ENCODE data around the gene ATG10.
"Not testable (repeated sequence)": the region's sequence is repeated elsewhere in the genome, so short reads cannot be mapped to it uniquely, and the experiment has no call there.

Gene ATG10

GRCh38 chr5:81971712-81972491, at the start of gene ATG10:
TSS of gene ATG10 (plus strand) at chr5:81972023. CDS start at chr5:81987571, 15,548 bp downstream.
- Mint-ChIP-seq H3K27me3 (no peaks in the 10 kb centered on the region), H3K27ac (peak within 1 kb of the TSS; percentile 99), H3K36me3 (peaks cover 2% of the 10 kb centered on the region), H3K9me3 (ENCODE audit: low read depth) (no peaks in the 10 kb centered on the region), H3K4me3 (peak within 1 kb of the TSS; percentile 96), H3K4me1 (ENCODE audit: low read depth) (peaks cover 29% of the 10 kb centered on the region)

DNA sequence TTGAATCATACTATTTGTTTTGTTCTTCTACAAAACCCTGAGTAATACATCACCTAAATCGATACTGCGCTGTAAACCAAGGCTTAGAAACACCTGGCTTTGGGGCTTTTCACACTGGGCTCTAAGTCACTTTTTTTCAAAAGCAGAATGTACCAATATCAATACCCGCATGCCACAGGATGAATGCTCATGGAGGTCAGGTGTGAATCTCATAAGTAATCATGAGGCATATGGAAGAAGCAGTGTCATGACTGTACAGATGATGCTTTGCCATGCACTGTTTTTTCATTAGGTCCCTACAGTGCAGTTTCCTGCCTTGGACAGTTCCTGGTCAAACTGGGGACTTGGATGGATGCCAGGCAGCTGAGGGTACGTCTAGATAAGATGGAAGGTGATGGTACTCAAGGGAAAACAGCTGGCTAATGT, 49.0 kb upstream of the ATG10 start:
- no peaks in the 10 kb centered on the region for H3K4me1 Mint-ChIP-seq (ENCODE audit: low read depth)
- no peaks in the 10 kb centered on the region for H3K9me3 Mint-ChIP-seq (ENCODE audit: low read depth)
- peaks cover 2% of the 10 kb centered on the region for H3K36me3 Mint-ChIP-seq
- no peak overlapping the region for H3K4me3 Mint-ChIP-seq
- H3K27ac Mint-ChIP-seq = no peak overlapping the region
- H3K27me3 Mint-ChIP-seq = no peaks in the 10 kb centered on the region

- no peak overlapping the region for H3K27ac Mint-ChIP-seq
- H3K27me3 Mint-ChIP-seq = no peaks in the 10 kb centered on the region
Observed at GRCh38 chr5:81924442-81924841, 47.4 kb upstream of the ATG10 start.

DNA sequence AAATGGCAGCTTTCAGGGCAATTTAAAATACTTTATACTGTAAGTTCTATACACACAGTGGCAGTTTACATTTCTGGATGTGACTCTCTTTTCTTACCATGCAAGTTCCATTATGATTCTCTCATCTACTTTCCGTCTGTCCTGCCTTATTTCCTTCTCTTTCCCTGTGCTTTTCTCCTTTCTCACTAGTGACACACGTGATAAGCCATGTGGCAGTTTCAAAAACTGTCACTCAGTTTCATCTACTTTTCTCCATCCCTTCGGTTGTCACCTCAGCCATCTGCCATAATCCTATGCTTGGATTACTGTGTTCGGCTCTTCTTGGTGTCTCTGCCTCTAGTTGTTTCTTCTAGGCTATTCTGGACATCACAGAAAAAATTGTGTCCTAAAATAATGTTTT, 46.8 kb upstream of the ATG10 start:
- H3K27ac Mint-ChIP-seq = no peak overlapping the region
- H3K4me1 Mint-ChIP-seq (ENCODE audit: low read depth) = no peaks in the 10 kb centered on the region
- peaks cover 2% of the 10 kb centered on the region for H3K36me3 Mint-ChIP-seq
- no peaks in the 10 kb centered on the region for H3K27me3 Mint-ChIP-seq
- no peaks in the 10 kb centered on the region for H3K9me3 Mint-ChIP-seq (ENCODE audit: low read depth)
- H3K4me3 Mint-ChIP-seq = no peak overlapping the region

More at GRCh38 chr5:81924442-81924841, 47.4 kb upstream of the ATG10 start:
- Mint-ChIP-seq H3K4me1 (ENCODE audit: low read depth) (no peaks in the 10 kb centered on the region), H3K36me3 (peaks cover 2% of the 10 kb centered on the region), H3K9me3 (ENCODE audit: low read depth) (no peaks in the 10 kb centered on the region), H3K4me3 (no peak overlapping the region)

- peaks cover 2% of the 10 kb centered on the region for H3K36me3 Mint-ChIP-seq
- no peaks in the 10 kb centered on the region for H3K9me3 Mint-ChIP-seq (ENCODE audit: low read depth)
- no peak overlapping the region for H3K4me3 Mint-ChIP-seq
- H3K27me3 Mint-ChIP-seq = no peaks in the 10 kb centered on the region
- no peaks in the 10 kb centered on the region for H3K4me1 Mint-ChIP-seq (ENCODE audit: low read depth)
- H3K27ac Mint-ChIP-seq = no peak overlapping the region
Observed at GRCh38 chr5:81925981-81926380, 45.8 kb upstream of the ATG10 start.

GRCh38 chr5:81936066-81936465, 35.8 kb upstream of the ATG10 start:
- Mint-ChIP-seq H3K36me3 (peaks cover 7% of the 10 kb centered on the region), H3K4me3 (no peak overlapping the region), H3K27ac (no peak overlapping the region), H3K4me1 (ENCODE audit: low read depth) (no peaks in the 10 kb centered on the region), H3K27me3 (no peaks in the 10 kb centered on the region), H3K9me3 (ENCODE audit: low read depth) (peaks cover 2% of the 10 kb centered on the region)

DNA sequence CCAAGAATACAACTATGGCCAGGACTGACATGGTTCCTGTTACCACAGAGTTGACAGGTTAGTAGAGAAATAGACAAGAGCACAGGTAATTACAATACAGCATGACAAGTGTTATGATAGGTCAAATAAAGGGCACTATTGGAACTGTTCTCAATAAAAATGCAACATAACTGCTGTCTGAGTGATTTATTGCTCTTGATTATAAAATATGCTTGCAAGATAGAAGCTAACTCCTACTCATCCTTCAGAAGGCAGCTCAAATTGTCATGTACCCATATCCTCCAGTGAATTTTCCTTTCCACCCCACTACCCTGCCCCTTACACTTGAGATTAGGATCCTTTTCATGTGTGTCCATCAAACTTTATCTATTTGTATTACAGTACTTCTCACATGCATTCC, 35.1 kb upstream of the ATG10 start:
- Mint-ChIP-seq H3K27me3 (no peaks in the 10 kb centered on the region), H3K4me3 (no peak overlapping the region), H3K36me3 (peaks cover 11% of the 10 kb centered on the region), H3K4me1 (ENCODE audit: low read depth) (no peaks in the 10 kb centered on the region), H3K27ac (no peak overlapping the region), H3K9me3 (ENCODE audit: low read depth) (peaks cover 8% of the 10 kb centered on the region)

DNA sequence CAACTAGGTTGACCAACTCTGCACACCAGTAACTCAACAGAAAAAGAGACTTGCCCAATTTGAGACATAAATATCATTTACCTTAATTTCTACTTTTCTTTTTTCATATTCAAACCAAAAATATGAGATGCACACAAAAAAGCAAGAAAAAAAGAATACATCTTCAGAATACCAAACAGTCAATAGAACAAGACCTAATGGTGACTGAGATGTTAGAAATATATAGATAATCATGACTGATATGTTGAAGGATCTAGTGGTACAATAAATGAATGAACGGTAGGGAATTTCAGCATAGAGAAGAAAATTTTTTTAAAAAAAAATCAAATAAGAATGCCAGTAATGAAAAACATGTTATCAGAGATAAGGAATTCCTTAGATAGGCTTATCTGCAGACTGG, 29.1 kb upstream of the ATG10 start:
- Mint-ChIP-seq H3K4me3 (no peak overlapping the region), H3K4me1 (ENCODE audit: low read depth) (no peaks in the 10 kb centered on the region), H3K36me3 (peaks cover 24% of the 10 kb centered on the region), H3K27me3 (no peaks in the 10 kb centered on the region), H3K9me3 (ENCODE audit: low read depth) (peaks cover 24% of the 10 kb centered on the region), H3K27ac (no peak overlapping the region)

DNA sequence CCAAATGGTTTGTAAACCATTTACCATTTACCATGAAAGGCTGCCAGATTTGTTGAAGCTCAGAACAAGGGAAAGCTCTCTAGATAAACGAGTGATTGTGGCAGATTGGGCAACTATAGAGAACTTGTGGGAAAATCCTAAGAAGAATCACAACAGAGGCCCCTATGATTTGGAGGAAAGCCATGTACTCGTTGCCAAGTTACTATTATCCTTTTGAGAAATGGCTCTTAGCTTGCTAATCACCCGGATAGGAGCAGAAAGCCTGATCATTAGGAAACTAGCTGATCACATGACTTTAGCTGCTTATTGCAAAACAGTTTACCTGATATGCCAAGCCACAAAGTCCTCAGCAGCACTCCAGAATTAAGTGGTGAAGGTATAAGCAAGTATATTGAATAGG, 23.5 kb upstream of the ATG10 start:
- Mint-ChIP-seq H3K27ac (no peak overlapping the region), H3K9me3 (ENCODE audit: low read depth) (peaks cover 2% of the 10 kb centered on the region), H3K27me3 (no peaks in the 10 kb centered on the region), H3K4me3 (no peak overlapping the region), H3K4me1 (ENCODE audit: low read depth) (no peaks in the 10 kb centered on the region), H3K36me3 (peaks cover 2% of the 10 kb centered on the region)

DNA sequence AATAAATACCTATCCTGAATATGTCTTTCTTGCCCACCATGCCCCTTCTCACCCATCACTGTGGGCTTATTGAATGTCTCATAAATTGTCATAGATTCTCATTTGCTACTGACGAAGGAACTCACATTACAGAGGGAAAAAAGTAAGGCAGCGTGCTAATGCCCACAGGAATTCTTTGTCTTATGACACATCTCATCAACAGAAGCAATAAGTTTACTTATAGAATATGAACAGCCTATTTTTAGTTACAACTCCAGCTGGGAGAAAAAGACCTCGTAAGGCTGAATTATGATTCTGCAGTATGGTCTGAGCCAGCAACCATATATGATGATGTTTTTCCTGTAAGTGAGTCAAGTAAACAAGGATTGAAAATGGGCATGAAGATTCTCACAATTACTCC, 22.4 kb upstream of the ATG10 start:
- no peaks in the 10 kb centered on the region for H3K27me3 Mint-ChIP-seq
- H3K36me3 Mint-ChIP-seq = peaks cover 2% of the 10 kb centered on the region
- no peak overlapping the region for H3K27ac Mint-ChIP-seq
- no peaks in the 10 kb centered on the region for H3K9me3 Mint-ChIP-seq (ENCODE audit: low read depth)
- H3K4me3 Mint-ChIP-seq = no peak overlapping the region
- H3K4me1 Mint-ChIP-seq (ENCODE audit: low read depth) = no peaks in the 10 kb centered on the region

- Mint-ChIP-seq H3K4me3 (no peak overlapping the region), H3K9me3 (ENCODE audit: low read depth) (no peaks in the 10 kb centered on the region), H3K4me1 (ENCODE audit: low read depth) (no peaks in the 10 kb centered on the region), H3K27me3 (no peaks in the 10 kb centered on the region), H3K27ac (no peak overlapping the region), H3K36me3 (no peaks in the 10 kb centered on the region)
Observed at GRCh38 chr5:81950996-81951395, 20.8 kb upstream of the ATG10 start.

DNA sequence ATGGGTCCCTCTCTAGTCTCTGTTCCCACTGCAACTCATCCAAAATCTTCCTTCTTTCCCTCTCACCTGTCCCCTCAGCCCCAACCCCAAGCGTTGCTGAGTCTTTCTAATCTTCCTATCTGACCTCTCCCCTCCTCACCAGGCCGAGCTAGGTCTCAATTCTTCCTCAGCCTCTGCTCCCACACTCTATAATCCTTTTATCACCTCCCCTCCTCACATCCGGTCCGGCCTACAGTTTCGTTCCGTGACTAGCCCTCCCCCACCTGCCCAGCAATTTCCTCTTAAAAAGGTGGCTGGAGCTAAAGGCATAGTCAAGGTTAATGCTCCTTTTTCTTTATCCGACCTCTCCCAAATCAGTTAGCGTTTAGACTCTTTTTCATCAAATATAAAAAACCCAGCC, 17.0 kb upstream of the ATG10 start:
- H3K36me3 Mint-ChIP-seq; H3K4me3 Mint-ChIP-seq; H3K27me3 Mint-ChIP-seq; H3K9me3 Mint-ChIP-seq (ENCODE audit: low read depth); H3K4me1 Mint-ChIP-seq (ENCODE audit: low read depth); H3K27ac Mint-ChIP-seq: not testable (repeated sequence)

DNA sequence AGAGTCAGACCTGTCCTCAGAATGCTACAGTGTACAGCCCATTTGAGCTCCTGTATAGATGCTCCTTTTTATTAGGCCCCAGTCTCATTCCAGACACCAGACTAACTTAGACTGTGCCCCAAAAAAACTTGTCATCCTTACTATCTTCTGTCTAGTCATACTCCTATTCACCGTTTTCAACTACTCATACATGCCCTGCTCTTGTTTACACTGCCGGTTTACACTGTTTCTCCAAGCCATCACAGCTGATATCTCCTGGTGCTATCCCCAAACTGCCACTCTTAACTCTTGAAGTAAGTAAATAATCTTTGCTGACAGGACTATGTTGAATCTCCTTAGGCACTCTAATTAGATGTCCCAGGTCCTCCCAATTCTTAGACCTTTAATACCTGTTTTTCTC, 13.7 kb upstream of the ATG10 start:
- H3K27ac Mint-ChIP-seq; H3K9me3 Mint-ChIP-seq (ENCODE audit: low read depth); H3K4me1 Mint-ChIP-seq (ENCODE audit: low read depth); H3K4me3 Mint-ChIP-seq; H3K36me3 Mint-ChIP-seq; H3K27me3 Mint-ChIP-seq: not testable (repeated sequence)

- H3K4me1 Mint-ChIP-seq (ENCODE audit: low read depth) = no peaks in the 10 kb centered on the region
- no peak overlapping the region for H3K27ac Mint-ChIP-seq
- H3K36me3 Mint-ChIP-seq = no peaks in the 10 kb centered on the region
- H3K4me3 Mint-ChIP-seq = no peak overlapping the region
- peaks cover 1% of the 10 kb centered on the region for H3K27me3 Mint-ChIP-seq
- no peaks in the 10 kb centered on the region for H3K9me3 Mint-ChIP-seq (ENCODE audit: low read depth)
Observed at GRCh38 chr5:81961651-81962440, 10.0 kb upstream of the ATG10 start.

DNA sequence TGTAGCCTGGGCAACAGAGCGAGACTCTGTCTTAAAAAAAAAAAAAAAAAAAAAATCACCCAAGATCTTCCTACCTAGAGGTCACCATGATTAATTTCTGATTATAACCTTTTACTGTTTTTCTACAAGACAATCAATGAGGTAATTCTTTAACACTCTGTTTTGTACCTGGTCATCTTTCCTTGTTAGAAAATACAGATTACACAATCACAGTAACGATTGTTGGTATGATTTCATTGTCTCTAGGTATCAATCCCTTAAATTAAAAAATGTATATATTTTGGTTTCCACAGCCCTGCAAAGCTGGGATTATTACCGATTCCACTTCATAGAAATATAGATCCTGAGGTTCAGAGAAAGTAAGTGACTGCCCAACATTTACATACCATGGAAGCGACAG, 8.3 kb upstream of the ATG10 start:
- Mint-ChIP-seq H3K4me3 (no peak overlapping the region), H3K27ac (no peak overlapping the region), H3K4me1 (ENCODE audit: low read depth) (no peaks in the 10 kb centered on the region), H3K36me3 (peaks cover 2% of the 10 kb centered on the region), H3K27me3 (peaks cover 1% of the 10 kb centered on the region), H3K9me3 (ENCODE audit: low read depth) (no peaks in the 10 kb centered on the region)
